Measurements from ENCODE around the gene OCA2.

DNA sequence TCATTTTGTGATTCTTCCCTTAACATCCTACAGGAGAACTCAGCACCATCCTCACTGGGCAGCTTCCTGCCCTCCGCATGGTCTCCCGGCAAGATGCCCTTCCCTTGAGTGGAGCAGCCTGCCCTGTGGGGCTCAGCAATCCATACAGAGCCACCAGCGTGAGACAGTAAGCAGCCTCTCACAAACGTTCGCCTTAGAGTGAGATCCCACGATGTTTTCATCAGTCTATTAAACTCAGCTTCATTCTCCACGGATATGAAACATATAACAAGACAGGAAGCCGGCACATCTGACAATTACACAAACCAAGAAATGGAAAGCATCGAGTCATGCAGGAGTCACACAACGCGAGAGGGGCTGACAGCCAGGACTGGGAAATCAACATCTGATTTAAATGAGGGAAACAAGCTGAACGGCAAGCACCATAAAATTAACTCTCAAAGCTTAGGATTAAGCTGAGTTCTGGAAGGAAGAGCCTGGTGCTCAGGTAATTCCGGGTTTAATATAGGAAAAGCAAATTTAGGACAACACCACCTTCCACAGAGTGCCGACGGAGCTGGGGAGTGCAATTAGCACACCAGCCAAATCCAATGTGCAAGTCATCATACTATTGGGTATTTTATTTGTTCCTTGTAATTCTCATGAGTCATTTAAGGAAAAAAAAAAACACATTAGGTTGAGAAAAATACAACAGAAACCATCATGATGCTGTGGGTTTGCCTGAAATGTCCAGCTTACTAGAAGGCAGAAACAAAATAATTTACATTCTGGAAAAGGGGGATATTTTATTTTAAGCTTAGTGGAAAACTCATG, 272.0 kb downstream of the OCA2 start:
- TF ChIP-seq CTCF (IDR thresholded peaks at IDR 0.05) (no peak), POLR2A (IDR thresholded peaks at IDR 0.05) (no peak)
